Esophagus squamous epithelium (tissue), 4 donors: ENCODE data around the gene TBL1X.

Experiments
- POLR2A ChIP-seq, 4 donors: fragments of 450-650 bp; IDR thresholded peaks; one replicate each; pipeline ENCODE4 v1.6.1; 2017; ENCODE audit warnings: antibody characterized with exemption in 4 of 4, mild to moderate bottlenecking in 4 of 4, moderate library complexity in 3 of 4
- TF ChIP-seq, protein P1 (sequence below), 6 experiments: fragments of 450-650 bp in 4 of 6; fragments of 200-600 bp in 2 of 6; sonication (generic) in 2 of 6; IDR thresholded peaks; one replicate each; pipeline ENCODE4 v1.5.1; 2016 to 2019; ENCODE audit warnings: antibody characterized with exemption in 6 of 6, mild to moderate bottlenecking in 4 of 6, moderate library complexity in 4 of 6

DNA sequence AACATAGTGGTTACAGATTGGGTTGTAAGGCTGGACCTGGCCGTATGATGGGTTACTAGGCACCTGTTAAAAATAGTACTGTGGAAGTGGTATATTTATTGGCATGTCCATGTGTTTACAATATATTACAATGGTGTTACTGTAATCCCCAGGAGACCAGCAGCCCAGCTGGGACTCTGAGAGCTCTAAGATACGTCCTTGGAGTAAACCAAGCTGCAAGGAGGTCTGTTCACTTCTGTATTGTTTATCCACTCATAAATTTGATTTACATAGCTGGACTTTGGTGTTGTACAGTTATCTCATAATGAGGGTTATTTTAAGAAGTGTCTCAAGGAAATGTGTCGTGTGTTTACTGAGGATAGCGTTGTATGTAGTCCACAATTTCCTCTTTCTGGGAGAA is 93.8 kb downstream of the TBL1X start:
- TF ChIP-seq, protein P1, sequence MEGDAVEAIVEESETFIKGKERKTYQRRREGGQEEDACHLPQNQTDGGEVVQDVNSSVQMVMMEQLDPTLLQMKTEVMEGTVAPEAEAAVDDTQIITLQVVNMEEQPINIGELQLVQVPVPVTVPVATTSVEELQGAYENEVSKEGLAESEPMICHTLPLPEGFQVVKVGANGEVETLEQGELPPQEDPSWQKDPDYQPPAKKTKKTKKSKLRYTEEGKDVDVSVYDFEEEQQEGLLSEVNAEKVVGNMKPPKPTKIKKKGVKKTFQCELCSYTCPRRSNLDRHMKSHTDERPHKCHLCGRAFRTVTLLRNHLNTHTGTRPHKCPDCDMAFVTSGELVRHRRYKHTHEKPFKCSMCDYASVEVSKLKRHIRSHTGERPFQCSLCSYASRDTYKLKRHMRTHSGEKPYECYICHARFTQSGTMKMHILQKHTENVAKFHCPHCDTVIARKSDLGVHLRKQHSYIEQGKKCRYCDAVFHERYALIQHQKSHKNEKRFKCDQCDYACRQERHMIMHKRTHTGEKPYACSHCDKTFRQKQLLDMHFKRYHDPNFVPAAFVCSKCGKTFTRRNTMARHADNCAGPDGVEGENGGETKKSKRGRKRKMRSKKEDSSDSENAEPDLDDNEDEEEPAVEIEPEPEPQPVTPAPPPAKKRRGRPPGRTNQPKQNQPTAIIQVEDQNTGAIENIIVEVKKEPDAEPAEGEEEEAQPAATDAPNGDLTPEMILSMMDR (IDR thresholded peaks at IDR 0.05), result no peak
- no peak for TF ChIP-seq POLR2A (IDR thresholded peaks at IDR 0.05)
